PFSK-1 (cell line): Measurements from ENCODE around the gene KCNA4. TPM values are rescaled to one million over a fixed set of nuclear protein-coding genes. Genes with fewer than 3 reads are reported as not detected.
A peak's percentile ranks its signal among the peaks of the same experiment; 100 is the strongest.

Experiments used
- FOXP2 ChIP-seq: optimal IDR thresholded peaks from 2 replicates; pipeline ENCODE3; 2011; ENCODE audit warnings: borderline replicate concordance, control low read depth, inconsistent platforms; ENCODE audit not compliant: insufficient read depth; ENCODE audit errors: extremely low read length, extremely low read depth
- POLR2AphosphoS5 ChIP-seq: IDR thresholded peaks from 2 replicates; pipeline ENCODE4 v1.6.1; 2012; ENCODE audit warnings: low read depth, mild to moderate bottlenecking, control low read depth, low read length, moderate library complexity
- REST ChIP-seq, 2 experiments: IDR thresholded peaks; 2 replicates each; pipeline versions ENCODE4 v1.6.1 to v1.8.0; 2011 to 2012; ENCODE audit warnings: low read depth in 2 of 2, low read length in 2 of 2, control low read depth in 1 of 2, inconsistent platforms in 1 of 2, mild to moderate bottlenecking in 1 of 2, moderate library complexity in 1 of 2; ENCODE audit not compliant: insufficient read depth in 1 of 2
- SIN3A ChIP-seq: IDR thresholded peaks from 2 replicates; pipeline ENCODE4 v1.6.1; 2012; ENCODE audit warnings: mild to moderate bottlenecking, low read length, moderate library complexity, borderline replicate concordance; ENCODE audit not compliant: insufficient read depth
- TAF1 ChIP-seq: IDR thresholded peaks from 2 replicates; pipeline ENCODE4 v1.6.1; 2012; ENCODE audit warnings: low read length, control low read depth, borderline replicate concordance; ENCODE audit not compliant: insufficient read depth
- polyA plus RNA-seq: library from polyadenylated mRNA; unstranded; fragments of >200 nt; gene quantifications from one replicate; pipeline ENCODE4 v1.2.1, GENCODE V29; 2012; ENCODE audit warnings: low read depth, missing spikeins; ENCODE audit not compliant: insufficient read length

The KCNA4 gene
- polyA plus RNA-seq: not detected

- TF ChIP-seq REST (IDR thresholded peaks at IDR 0.05; ENCODE audit: insufficient read depth in 1 of 2, low read depth in 2 of 2, low read length in 2 of 2) (no peak), POLR2AphosphoS5 (no peak), FOXP2 (no peak), SIN3A (no peak), TAF1 (no peak)
These were observed at the start of gene KCNA4 for GRCh38 chr11:30016588-30017363. Gene KCNA4 (minus strand): TSS chr11:30017030. CDS start chr11:30012678, 4,352 bp downstream.

- TF ChIP-seq POLR2AphosphoS5 (no peak), SIN3A (no peak), FOXP2 (no peak), TAF1 (no peak)
These were observed 45.3 kb upstream of the KCNA4 start for GRCh38 chr11:30062103-30062502.

GRCh38 chr11:30059172-30059815, 42.5 kb upstream of the KCNA4 start:
- TF ChIP-seq REST (IDR thresholded peaks at IDR 0.05; ENCODE audit: insufficient read depth in 1 of 2, low read depth in 2 of 2, low read length in 2 of 2) (no peak), SIN3A (no peak), POLR2AphosphoS5 (no peak), FOXP2 (no peak), TAF1 (no peak)

- TF ChIP-seq FOXP2 (no peak), REST (IDR thresholded peaks at IDR 0.05; ENCODE audit: insufficient read depth in 1 of 2, low read depth in 2 of 2, low read length in 2 of 2) (no peak), TAF1 (no peak), POLR2AphosphoS5 (no peak), SIN3A (no peak)
These were observed 32.4 kb upstream of the KCNA4 start for GRCh38 chr11:30049214-30049613.

GRCh38 chr11:30046578-30046945, 29.7 kb upstream of the KCNA4 start:
- TF ChIP-seq REST (IDR thresholded peaks at IDR 0.05; ENCODE audit: insufficient read depth in 1 of 2, low read depth in 2 of 2, low read length in 2 of 2) (peak in 1 of 2 experiments; percentile 77; a peak in 1 of 4 replicates), POLR2AphosphoS5 (no peak), FOXP2 (no peak)
